ENCODE results near the gene QPCT. TPM values are rescaled to one million over a fixed set of nuclear protein-coding genes. Genes with fewer than 3 reads are reported as not detected.

Gene QPCT
- total RNA-seq, 1 experiment from 2014 or later: not detected

- Histone ChIP-seq H3K56ac (ENCODE audit: insufficient read length, low read depth, low read length) (no peak overlapping the region), H3K79me2 (ENCODE audit: insufficient read depth, low read length) (peaks cover 2% of the 10 kb centered on the region; the same call in 1 of the 2 replicates), H3K9ac (ENCODE audit: extremely low read depth, insufficient read length, low read length) (no peak overlapping the region), H2BK12ac (ENCODE audit: insufficient read length, low read depth, low read length) (no peak overlapping the region), H3K23ac (ENCODE audit: insufficient read length, low read depth, low read length) (no peak overlapping the region), H3K27ac (ENCODE audit: insufficient read length, low read depth, low read length) (no peak overlapping the region), H4K8ac (replicated peaks; ENCODE audit: insufficient read length, low read depth, low read length) (no peak overlapping the region), H3K14ac (ENCODE audit: insufficient read depth, low read length) (no peak overlapping the region), H3K4me1 (ENCODE audit: insufficient read depth, low read length) (no peaks in the 10 kb centered on the region), H2BK20ac (ENCODE audit: low read depth, low read length, poor library complexity, severe bottlenecking) (no peak overlapping the region), H3K23me2 (ENCODE audit: insufficient read length, low read depth, low read length, poor library complexity, severe bottlenecking) (peaks cover 6% of the 10 kb centered on the region), H3K9me3 (ENCODE audit: control insufficient read depth, low read depth, low read length) (no peaks in the 10 kb centered on the region), H3K4ac (ENCODE audit: low read depth, low read length) (no peak overlapping the region), H3K4me2 (ENCODE audit: insufficient read depth, insufficient read length, low read length) (no peak overlapping the region), H4K91ac (ENCODE audit: insufficient read length, low read depth, low read length) (no peak overlapping the region), H4K20me1 (ENCODE audit: control insufficient read depth, insufficient read depth, insufficient read length) (no peaks in the 10 kb centered on the region), H3K27me3 (ENCODE audit: insufficient read depth, low read length) (no peaks in the 10 kb centered on the region), H2AFZ (ENCODE audit: low read length) (no peak overlapping the region), H3T11ph (ENCODE audit: low read length) (no peak overlapping the region), H2AK5ac (ENCODE audit: insufficient read length, low read length) (no peak overlapping the region), H4K5ac (ENCODE audit: insufficient read length, low read depth, low read length) (no peak overlapping the region), H2BK15ac (ENCODE audit: low read depth, low read length) (no peak overlapping the region), H3K18ac (ENCODE audit: insufficient read length, low read depth, low read length) (no peak overlapping the region), H2BK120ac (ENCODE audit: low read depth, low read length, poor library complexity, severe bottlenecking) (no peak overlapping the region), H2BK5ac (ENCODE audit: insufficient read length, low read length) (no peak overlapping the region), H3K79me1 (ENCODE audit: insufficient read depth, low read depth, low read length, poor library complexity, severe bottlenecking) (no peaks in the 10 kb centered on the region)
- no peak for TF ChIP-seq CTCF (conservative IDR thresholded peaks at IDR 0.05)
- no CpG with 5 or more reads among the region's 8 CpGs for WGBS (ENCODE audit: extremely low coverage, insufficient read length, low lambda C conversion rate)
- DNase-seq: no peak
- Mint-ChIP-seq H3K4me1 (peaks cover 7 to 13% of the 10 kb centered on the region in 2 experiments), H3K36me3 (ENCODE audit: insufficient read depth in 1 of 3, low read depth in 3 of 3) (peaks cover 5 to 8% (median 7%) of the 10 kb centered on the region in 3 experiments; a peak in 3 of 7 replicates), H3K27me3 (ENCODE audit: low read depth) (peaks cover 21% of the 10 kb centered on the region), H3K4me3 (no peak overlapping the region), H3K9me3 (no peaks in the 10 kb centered on the region), H3K27ac (no peak overlapping the region)
Measured at GRCh38 chr2:37326866-37327634, 17.4 kb upstream of the QPCT start.

Data from H9 (cell line).